Measurements from ENCODE around the gene ST3GAL5.
"Not testable (repeated sequence)": the region's sequence is repeated elsewhere in the genome, so short reads cannot be mapped to it uniquely, and the experiment has no call there.

Gene ST3GAL5

DNA sequence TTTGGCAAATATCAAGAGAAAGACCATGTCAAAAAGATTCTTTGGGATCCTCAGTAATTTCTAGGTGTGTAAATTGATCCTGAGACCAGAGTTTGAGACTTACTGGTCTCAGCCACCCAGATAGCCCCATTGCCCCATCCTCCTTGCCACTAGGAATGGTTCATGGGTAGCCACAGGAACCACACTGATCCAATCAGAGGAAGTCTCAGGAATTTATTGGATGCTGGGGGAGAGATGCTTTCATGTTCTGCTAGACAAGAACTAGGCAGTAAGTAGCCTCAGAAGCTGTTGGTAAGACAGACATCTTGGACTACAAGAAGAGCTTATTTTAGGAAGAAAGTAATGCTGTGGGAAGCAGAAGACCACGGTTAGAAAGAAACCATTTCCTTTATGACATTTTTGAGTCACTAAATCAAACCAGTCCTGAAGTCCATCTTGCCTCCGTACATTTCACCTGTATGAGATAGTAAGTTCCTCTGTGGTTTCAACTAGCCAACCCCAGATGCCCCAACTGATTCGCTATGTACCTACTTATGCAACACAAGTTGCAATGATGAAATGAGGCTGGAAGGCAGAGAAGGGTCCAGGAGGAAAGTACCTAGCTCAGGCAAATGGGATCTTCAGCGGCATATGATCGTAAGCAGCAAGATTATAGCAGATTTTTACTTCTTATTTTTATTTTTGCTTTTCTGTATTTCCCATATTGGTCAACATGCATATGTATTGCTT, 3.6 kb upstream of the ST3GAL5 start:
- DNase-seq: no peak

- DNase-seq: no peak
Measured at GRCh38 chr2:85890522-85891176, 1.9 kb upstream of the ST3GAL5 start.

DNA sequence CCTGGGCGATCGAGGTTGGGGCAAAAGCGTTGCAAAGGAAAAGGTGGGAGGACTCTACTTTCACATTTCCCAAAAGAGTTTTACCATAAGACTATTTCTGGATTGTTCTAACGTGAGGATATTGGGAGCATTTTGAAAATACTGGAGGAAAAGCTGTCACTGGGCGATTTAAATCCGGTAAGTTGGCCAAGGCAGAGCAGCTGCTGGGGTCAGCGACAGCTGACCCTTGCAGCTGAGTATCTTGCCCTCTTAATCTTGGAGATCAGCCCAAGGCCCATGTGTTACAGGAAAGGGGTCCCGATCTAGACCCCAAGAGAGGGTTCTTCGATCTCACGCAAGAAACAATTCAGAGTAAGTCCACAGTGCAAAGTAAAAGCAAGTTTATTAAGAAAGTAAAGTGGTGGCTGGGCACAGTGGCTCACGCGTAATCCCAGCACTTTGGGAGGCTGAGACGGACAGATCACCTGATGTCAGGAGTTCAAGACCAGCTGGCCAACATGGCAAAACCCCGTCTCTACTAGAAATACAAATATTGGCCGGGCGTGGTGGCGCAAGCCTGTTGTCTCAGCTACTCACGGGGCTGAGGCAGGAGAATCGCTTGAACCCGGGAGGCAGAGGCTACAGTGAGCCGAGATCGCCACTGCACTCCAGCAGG, 964 bp upstream of the ST3GAL5 start:
- no peak for DNase-seq

- DNase-seq: no peak
Measured at GRCh38 chr2:85888020-85888683, 638 bp downstream of the ST3GAL5 start.

DNA sequence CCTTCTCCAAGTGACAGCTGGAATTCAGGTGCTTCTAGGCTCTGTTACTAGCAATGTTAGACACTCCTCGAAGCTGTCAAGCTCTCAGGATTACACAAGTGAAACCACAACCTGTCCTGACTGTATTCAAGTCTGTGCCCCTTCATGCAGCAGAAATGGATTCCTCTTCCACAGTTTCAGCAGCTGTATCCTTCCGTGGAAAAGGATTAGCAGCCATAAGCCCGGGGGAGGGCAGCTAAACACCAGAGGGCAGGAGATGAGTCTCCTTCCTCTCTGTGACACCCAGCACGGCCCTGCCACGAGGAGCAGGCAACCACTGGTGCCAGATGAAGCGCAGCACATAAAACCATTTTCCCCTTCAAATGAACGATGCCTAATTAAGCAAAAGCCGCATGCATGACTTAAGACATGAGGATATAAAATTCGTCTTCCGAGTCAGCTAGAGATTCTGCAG, 1.2 kb downstream of the ST3GAL5 start:
- DNase-seq: peak; percentile 45

- DNase-seq: no peak
Measured at GRCh38 chr2:85886590-85886989, 2.2 kb downstream of the ST3GAL5 start.

- DNase-seq: no peak
Measured at GRCh38 chr2:85886141-85886540, 2.6 kb downstream of the ST3GAL5 start.

DNA sequence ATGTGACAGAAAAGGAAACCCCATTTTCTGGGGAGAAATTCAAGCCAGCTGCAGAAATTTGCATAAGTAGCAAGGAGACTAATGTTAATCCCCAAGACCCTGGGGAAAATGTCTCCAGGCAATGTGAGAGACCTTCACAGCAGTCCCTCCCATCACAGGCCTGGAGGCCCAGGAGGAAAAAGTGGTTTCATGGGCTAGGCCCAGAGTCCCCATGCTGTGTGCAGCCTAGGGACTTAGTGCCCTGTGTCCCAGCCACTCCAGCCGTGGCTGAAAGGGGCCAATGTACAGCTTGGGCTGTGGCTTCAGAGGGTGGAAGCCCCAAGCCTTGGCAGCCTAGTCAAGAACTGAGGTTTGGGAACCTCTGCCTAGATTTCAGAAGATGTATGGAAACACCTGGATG, 7.0 kb downstream of the ST3GAL5 start:
- not testable (repeated sequence) for DNase-seq

DNA sequence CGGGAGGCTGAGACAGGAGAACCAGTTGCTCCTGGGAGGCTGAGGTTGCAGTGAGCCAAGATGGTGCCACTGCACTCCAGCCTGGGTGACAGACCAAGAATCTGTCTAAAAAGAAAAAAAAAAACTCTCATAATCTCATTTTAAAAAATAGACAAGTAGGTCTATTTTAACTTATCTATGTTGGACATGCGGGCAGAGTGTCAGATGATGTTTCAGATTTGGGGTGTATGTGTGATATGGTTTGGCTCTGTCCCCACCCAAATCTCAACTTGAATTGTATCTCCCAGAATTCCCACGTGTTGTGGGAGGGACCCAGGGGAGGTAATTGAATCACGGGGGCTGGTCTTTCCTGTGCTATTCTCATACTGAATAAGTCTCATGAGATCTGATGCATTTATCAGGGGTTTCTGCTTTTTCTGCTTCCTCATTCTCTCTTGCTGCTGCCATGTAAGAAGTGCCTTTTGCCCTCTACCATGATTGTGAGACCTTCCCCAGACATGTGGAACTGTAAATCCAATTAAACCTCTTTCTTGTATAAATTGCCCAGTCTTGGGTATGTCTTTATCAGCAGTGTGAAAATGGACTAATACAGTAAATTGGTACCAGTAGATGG, 8.0 kb downstream of the ST3GAL5 start:
- not testable (repeated sequence) for DNase-seq

DNA sequence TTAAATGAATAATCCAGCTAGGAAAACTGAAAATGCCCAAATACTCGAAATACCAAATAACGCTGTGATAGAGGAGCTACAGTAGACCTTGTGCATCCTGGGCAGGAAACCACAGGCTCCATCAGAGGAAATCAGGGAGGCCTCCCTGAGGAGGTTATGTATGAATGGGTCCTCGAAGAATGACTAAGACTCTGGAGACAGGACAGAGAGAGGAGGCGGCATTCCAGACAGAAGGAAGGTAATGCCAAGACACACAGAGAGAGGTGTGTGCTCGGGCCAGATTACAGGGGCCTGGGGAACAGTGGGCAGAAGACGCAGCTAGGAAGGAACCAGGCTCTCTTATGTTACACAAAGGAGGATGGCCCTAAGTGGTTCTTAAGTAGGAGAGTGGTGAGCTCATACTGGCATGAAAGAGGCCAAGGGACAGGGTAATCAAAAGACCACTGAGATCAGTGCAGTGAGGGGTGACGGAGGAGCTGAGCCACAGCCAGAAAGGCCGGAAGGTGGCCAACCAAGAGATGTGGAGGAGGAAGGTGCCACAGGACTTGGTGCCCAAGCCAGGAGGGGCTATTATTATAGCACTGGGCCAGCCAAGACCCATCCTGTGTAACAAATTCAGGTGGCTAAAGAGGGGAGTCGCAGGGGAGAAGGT, 9.9 kb downstream of the ST3GAL5 start:
- no peak for DNase-seq

DNA sequence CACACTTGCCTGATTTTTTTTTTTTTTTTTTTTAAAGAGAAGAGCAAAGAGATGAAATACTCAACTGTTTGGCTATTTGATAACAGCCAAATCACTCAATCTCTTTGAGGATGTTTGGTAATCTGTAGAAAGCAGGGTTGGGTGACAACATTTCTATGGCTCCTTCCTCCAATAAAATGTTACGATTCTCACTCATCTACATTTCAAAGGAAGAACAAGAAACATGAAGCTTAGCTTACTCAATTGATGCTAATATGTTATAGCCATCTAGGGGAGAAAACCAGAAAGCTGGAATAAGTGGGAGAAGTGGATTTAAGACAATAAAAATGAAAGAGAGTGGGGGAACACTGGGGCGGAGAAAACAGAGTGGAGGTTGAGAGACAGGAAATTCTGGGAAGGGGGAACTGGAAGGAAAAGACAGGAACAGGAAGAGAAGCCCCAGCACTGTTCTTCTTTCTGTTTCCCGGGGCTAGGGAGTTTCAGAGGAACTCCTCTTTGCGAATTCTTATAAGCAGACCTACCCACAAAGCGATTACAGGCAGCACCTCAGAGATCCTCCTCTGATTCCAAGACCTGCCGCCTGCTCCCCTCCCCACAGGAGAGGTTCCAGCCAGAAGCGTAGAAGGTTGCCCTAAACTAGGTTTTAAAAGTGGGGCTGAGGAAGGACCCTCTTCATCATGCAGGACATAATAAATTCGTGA, 13.3 kb downstream of the ST3GAL5 start:
- DNase-seq: no peak

GRCh38 chr2:85873679-85874078, 15.1 kb downstream of the ST3GAL5 start:
- DNase-seq: no peak

- no peak for DNase-seq
Measured at GRCh38 chr2:85872536-85873161, 16.1 kb downstream of the ST3GAL5 start.

GRCh38 chr2:85871494-85872164, 17.2 kb downstream of the ST3GAL5 start:
- no peak for DNase-seq

- peak; percentile 2 for DNase-seq
Measured at GRCh38 chr2:85868822-85869221, 20.0 kb downstream of the ST3GAL5 start.

DNA sequence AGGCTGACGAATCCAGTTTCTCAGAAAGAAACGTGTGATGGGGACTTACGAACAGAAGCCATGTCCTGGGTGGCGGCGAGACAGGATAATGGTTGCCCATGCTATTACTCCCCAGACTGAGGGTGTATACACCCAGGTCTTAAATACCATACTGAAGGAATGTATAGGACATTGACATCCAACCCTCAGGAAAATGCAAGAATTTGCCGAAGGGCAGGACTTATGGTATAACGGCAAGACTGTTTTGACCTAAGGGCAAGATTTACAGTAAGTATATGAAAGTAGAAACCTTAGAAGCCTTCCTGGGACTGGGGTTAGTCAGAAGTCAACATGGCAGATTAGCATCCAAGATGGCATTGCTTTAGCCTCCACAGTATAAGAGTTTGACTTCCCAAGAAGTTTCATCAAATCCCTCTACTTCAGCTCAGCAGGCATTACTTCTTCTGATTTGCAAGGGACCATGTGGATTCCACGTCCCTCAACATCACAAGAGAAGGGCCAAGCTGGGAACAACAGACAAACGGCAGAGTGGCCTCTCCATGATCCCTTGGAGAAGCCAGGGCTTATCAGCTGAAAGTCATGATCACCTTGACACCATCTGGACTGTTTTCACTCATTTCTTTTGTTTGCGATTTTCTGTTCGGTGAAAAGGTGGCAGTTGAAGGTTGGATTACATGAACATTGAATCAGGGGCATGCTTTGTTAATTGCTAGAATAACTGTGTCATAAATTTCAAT, 21.1 kb downstream of the ST3GAL5 start:
- DNase-seq: no peak

- no peak for DNase-seq
Measured at GRCh38 chr2:85867121-85867520, 21.7 kb downstream of the ST3GAL5 start.

DNA sequence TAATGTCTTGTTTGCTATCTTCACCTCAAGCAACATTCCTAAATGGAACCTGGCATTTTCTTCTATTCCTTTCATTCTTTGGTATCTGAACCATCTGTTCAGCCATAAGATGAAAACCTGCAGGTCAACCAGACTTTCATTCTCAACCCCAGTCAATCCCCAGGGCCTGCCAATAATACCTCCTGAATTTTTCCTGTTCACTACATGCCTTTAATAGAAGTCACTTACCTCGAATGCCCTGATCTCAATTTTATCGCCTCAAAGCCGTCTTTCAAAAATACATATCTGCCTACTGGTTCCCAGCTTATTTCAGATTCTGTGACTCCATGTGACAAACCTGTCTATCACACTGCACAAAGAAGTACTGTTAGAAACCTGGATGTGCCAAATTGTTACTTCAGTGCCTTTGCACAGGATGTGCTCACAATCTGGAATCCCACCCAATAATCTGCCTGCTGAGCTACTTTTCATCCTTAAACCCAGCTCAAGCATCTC, 22.6 kb downstream of the ST3GAL5 start:
- DNase-seq: no peak

DNA sequence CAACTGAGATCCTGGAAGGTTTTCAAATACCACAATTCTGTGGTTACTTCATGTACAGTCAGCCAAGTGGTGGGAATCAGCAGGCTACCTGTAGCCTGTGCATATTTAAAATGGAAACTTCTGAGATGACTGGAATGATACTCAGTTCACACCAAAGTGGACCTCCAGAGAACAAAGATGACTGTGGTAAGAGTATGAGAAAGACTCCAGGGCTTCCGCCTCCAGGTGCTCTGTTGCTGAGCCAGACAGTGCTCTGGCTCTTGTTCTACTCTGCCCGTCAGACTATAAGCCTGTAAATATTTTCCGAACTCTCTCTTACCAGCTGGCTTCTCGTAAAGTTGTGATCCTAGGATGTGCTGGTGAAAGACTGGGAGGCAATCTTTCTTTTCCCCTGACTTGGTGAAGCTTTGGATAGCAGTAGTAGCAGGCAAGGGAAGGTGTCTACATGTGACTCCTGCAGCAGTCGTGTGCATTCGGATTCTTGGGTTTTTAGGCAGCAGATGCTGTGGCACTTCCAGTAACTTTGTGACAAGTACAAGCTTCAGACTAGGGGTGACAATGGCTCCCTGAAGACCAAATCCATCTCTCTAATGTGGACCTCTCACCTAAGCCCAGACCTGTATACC, 23.1 kb downstream of the ST3GAL5 start:
- DNase-seq: no peak

All from COR-L47 (cell line).